ENCODE data around the gene SPECC1.

DNA sequence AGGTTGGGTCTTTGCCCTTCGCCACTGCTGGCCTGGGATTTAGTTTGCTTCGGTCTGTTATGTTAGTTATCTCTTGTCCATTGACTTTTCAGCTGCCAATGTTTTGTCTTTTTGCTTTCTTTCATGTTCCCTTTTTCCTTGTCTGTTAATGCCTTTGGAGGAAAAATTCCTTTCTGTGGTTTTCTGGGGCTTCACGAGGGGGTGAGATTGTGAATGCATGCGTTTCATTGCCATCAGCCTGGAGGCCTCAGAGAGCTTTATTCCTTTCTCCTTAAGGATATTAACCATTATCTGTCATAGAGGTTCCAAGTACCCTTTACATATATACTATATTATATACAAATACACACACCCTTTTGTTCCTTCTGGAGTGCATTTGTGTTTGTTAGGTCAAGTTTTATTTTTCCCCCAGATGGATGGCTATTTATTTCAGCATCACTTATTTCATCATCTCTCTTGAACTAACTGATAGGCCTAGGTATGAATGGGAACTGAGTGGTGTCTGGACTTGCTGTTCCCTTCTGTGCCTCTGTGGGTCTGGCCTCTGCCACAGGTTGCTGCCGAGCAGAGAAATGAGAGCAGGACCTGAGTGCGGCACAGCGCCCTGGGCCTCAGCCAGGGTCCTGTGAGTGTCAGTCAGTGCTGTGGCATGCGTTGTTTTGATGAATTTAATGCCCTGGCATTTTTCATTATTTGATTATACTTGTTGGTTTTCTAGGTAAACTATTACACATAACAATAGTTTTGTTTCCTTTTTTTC lies 264.8 kb downstream of the SPECC1 start:
- no peak for TF ChIP-seq CTCF (IDR thresholded peaks at IDR 0.05; ENCODE audit: insufficient read depth, low read depth, low read length)
- TF ChIP-seq EZH2 (IDR thresholded peaks at IDR 0.05; ENCODE audit: insufficient read depth, low read length): no peak

All from astrocyte (in vitro differentiated cells and primary cell).